ENCODE results near the gene PLAGL1.
"Not testable (repeated sequence)": the region's sequence is repeated elsewhere in the genome, so short reads cannot be mapped to it uniquely, and the experiment has no call there.

PLAGL1 gene

GRCh38 chr6:144009628-144010027 is 1.6 kb upstream of the PLAGL1 start:
- DNase-seq (ENCODE audit: low read depth), result not testable (repeated sequence)

GRCh38 chr6:144008846-144009245 is 787 bp upstream of the PLAGL1 start:
- no peak for DNase-seq (ENCODE audit: low read depth)

- DNase-seq (ENCODE audit: low read depth), result no peak
These were observed 460 bp downstream of the PLAGL1 start for GRCh38 chr6:144007478-144008119.

- peak; percentile 59 for DNase-seq (ENCODE audit: low read depth)
These were observed 1.2 kb downstream of the PLAGL1 start for GRCh38 chr6:144006736-144007477.

GRCh38 chr6:143999406-143999805 is 8.7 kb downstream of the PLAGL1 start:
- DNase-seq (ENCODE audit: low read depth), result peak; percentile 36

- DNase-seq (ENCODE audit: low read depth), result no peak
These were observed 9.4 kb downstream of the PLAGL1 start for GRCh38 chr6:143998686-143999085.

- no peak for DNase-seq (ENCODE audit: low read depth)
These were observed 14.0 kb downstream of the PLAGL1 start for GRCh38 chr6:143993965-143994646.

GRCh38 chr6:143992285-143992684 is 15.8 kb downstream of the PLAGL1 start:
- no peak for DNase-seq (ENCODE audit: low read depth)

- no peak for DNase-seq (ENCODE audit: low read depth)
These were observed 21.5 kb downstream of the PLAGL1 start for GRCh38 chr6:143986463-143987065.

- DNase-seq (ENCODE audit: low read depth), result no peak
These were observed 23.4 kb downstream of the PLAGL1 start for GRCh38 chr6:143984666-143985065.

- no peak for DNase-seq (ENCODE audit: low read depth)
These were observed 25.1 kb downstream of the PLAGL1 start for GRCh38 chr6:143982968-143983367.

- DNase-seq (ENCODE audit: low read depth), result no peak
These were observed 27.1 kb downstream of the PLAGL1 start for GRCh38 chr6:143980921-143981320.

- no peak for DNase-seq (ENCODE audit: low read depth)
These were observed 31.2 kb downstream of the PLAGL1 start for GRCh38 chr6:143976806-143977349.

GRCh38 chr6:143974089-143974488 is 34.0 kb downstream of the PLAGL1 start:
- DNase-seq (ENCODE audit: low read depth), result no peak

GRCh38 chr6:143973097-143973966 is 34.7 kb downstream of the PLAGL1 start:
- no peak for DNase-seq (ENCODE audit: low read depth)

- DNase-seq (ENCODE audit: low read depth), result no peak
These were observed 36.4 kb downstream of the PLAGL1 start for GRCh38 chr6:143971482-143972205.

GRCh38 chr6:143970456-143971218 is 37.4 kb downstream of the PLAGL1 start:
- DNase-seq (ENCODE audit: low read depth), result no peak

- DNase-seq (ENCODE audit: low read depth), result no peak
These were observed 39.0 kb downstream of the PLAGL1 start for GRCh38 chr6:143969077-143969476.

- DNase-seq (ENCODE audit: low read depth), result no peak
These were observed 40.2 kb downstream of the PLAGL1 start for GRCh38 chr6:143967706-143968376.
